Cardiac muscle cell (in vitro differentiated cells and primary cell): Measurements from ENCODE around the gene UBE2F. TPM values are rescaled to one million over a fixed set of nuclear protein-coding genes. Genes with fewer than 3 reads are reported as not detected.
"Not testable (repeated sequence)": the region's sequence is repeated elsewhere in the genome, so short reads cannot be mapped to it uniquely, and the experiment has no call there.

ENCODE experiments used
- DNase-seq, 2 donors: peaks; one replicate each; pipeline versions ENCODE4 v3.0.0 to v3.0.0-alpha.2; 2010 to 2017; ENCODE audit warnings: low read depth in 1 of 2, low spot score in 1 of 2
- H3K27ac ChIP-seq: fragments of 200-600 bp; sonication (generic); 2 replicates; pipeline ENCODE4 v1.5.1; 2016
- H3K27me3 ChIP-seq: fragments of 200-600 bp; sonication (generic); 2 replicates; pipeline ENCODE4 v1.6.0; 2016; ENCODE audit warnings: control low read depth
- H3K36me3 ChIP-seq: fragments of 200-600 bp; sonication (generic); 2 replicates; pipeline ENCODE4 v1.5.1; 2016; ENCODE audit warnings: control low read depth
- H3K4me1 ChIP-seq: fragments of 200-600 bp; sonication (generic); 2 replicates; pipeline ENCODE4 v1.8.1; 2017; ENCODE audit warnings: low read depth, mild to moderate bottlenecking, mixed run types
- H3K4me3 ChIP-seq: fragments of 200-600 bp; sonication (generic); 2 replicates; pipeline ENCODE4 v1.5.1; 2016; ENCODE audit warnings: mild to moderate bottlenecking
- H3K9me3 ChIP-seq: fragments of 200-600 bp; sonication (generic); 2 replicates; pipeline ENCODE4 v1.5.1; 2017; ENCODE audit warnings: low read depth, mild to moderate bottlenecking, control low read depth
- polyA plus RNA-seq: library from polyadenylated mRNA; unstranded; fragments of >200 nt; fragmentation: Nextera tagmentation; extraction: Ambion mirVana; gene quantifications from 2 replicates; pipeline ENCODE4 v1.2.1, GENCODE V29; 2016
- total RNA-seq: library from RNA; depleted of rRNA; stranded (reverse); fragments of >200 nt; gene quantifications from 2 replicates; pipeline ENCODE4 v1.2.3, GENCODE V29; 2016
- TF ChIP-seq, protein P1 (sequence below): IDR thresholded peaks from 2 replicates; pipeline ENCODE4 v1.5.1; 2012; ENCODE audit warnings: low read depth, mild to moderate bottlenecking, low read length

Gene UBE2F
- total and polyA plus RNA-seq, 2 experiments from 2014 or later: 35.1 to 66.2 TPM

DNA sequence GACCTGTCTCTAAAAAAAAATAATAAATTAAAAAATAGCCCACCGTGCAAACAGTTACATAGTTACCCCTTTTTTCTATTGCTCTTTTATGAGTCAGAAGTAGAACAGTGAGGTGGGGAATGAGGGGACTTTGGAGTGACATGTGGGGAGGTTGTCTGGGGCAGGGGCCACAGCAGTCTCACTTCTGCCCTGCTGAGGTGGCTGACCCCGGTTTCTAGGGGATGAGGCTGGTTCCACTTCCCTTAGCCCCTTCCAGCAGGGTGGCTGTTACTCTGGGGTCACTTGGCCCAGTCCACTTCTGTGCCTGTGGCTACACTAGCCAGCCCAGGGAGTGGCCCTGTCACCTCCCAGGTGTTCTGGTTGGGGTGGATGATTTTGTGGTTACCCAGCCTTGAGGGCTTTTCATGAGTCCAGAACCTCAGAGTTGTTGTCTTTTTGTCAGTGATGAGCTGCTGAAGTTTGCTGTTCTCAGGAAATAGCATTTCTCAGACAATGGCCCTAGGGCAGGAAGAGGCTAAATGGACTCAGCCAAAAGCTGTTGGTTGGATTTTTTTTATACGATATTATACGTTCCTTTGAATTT is 66.0 kb downstream of the UBE2F start:
- Histone ChIP-seq H3K9me3 (no peaks in the 10 kb centered on the region), H3K27me3 (no peaks in the 10 kb centered on the region), H3K4me1 (no peaks in the 10 kb centered on the region), H3K4me3 (no peak overlapping the region), H3K36me3 (peaks cover 17% of the 10 kb centered on the region), H3K27ac (no peak overlapping the region)
- TF ChIP-seq, protein P1, sequence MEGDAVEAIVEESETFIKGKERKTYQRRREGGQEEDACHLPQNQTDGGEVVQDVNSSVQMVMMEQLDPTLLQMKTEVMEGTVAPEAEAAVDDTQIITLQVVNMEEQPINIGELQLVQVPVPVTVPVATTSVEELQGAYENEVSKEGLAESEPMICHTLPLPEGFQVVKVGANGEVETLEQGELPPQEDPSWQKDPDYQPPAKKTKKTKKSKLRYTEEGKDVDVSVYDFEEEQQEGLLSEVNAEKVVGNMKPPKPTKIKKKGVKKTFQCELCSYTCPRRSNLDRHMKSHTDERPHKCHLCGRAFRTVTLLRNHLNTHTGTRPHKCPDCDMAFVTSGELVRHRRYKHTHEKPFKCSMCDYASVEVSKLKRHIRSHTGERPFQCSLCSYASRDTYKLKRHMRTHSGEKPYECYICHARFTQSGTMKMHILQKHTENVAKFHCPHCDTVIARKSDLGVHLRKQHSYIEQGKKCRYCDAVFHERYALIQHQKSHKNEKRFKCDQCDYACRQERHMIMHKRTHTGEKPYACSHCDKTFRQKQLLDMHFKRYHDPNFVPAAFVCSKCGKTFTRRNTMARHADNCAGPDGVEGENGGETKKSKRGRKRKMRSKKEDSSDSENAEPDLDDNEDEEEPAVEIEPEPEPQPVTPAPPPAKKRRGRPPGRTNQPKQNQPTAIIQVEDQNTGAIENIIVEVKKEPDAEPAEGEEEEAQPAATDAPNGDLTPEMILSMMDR: no peak
- no peak for DNase-seq

DNA sequence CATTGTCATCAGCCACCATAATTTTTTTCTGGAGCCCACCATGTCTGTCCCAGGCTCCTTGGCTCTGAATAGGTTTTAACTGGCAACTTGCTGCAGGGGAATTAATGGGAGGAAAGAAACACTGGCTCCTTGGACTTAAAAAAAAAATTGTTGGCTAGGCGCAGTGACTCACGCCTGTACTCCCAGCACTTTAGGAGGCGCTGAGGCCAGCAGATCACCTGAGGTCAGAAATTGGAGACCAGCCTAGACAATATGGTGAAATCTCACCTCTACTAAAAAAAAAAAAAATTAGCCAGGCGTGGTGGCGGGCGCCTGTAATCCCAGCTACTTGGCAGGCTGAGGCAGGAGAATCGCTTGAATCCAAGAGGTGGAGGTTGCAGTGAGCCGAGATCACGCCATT is 67.2 kb downstream of the UBE2F start:
- H3K4me1 ChIP-seq, H3K27ac ChIP-seq, H3K9me3 ChIP-seq, H3K4me3 ChIP-seq, H3K27me3 ChIP-seq, DNase-seq: not testable (repeated sequence)
- peaks cover 17% of the 10 kb centered on the region for H3K36me3 ChIP-seq

DNA sequence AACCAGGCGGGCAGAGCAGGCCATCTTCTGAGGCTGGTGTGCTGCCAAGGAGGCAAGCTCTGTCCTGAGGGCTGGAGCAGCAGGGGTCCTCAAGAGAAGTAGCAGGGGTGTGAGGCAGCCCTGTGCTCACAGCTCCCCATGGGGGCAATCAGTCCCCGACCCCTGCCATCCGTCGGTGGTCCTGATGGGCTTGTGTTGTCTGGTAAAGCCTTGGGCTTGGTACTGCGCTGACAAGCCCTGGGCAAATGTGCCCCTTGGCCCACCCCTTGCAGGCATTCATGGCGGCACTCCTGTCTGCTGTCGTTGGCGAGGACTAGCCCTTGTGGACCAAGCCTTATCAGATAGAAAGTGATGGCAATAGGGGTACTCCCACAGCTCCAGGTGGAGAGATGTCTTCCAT is 71.4 kb downstream of the UBE2F start:
- DNase-seq: no peak
- H3K27me3 ChIP-seq: no peaks in the 10 kb centered on the region
- H3K27ac ChIP-seq: no peak overlapping the region
- no peaks in the 10 kb centered on the region for H3K4me1 ChIP-seq
- no peaks in the 10 kb centered on the region for H3K9me3 ChIP-seq
- TF ChIP-seq, protein P1: no peak
- no peak overlapping the region for H3K4me3 ChIP-seq
- peaks cover 12% of the 10 kb centered on the region for H3K36me3 ChIP-seq

DNA sequence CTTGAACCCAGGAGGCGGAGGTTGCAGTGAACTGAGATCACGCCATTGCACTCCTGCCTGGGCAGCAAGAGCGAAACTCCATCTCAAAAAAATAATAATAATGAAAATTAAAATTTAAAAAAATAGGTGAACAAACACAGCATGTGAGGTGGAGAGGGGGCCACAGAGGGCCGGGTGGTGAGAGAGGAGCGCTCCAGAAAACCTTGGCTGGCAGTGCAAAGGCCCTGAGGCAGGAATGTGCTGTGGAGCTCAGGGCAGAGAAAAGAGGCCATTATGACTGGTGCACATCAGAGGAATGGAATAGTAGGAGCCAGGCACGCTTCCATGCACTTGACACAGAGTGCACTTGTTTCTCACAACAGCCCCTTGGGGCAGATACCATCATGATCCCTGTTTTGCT is 72.3 kb downstream of the UBE2F start:
- H3K36me3 ChIP-seq: peaks cover 12% of the 10 kb centered on the region
- TF ChIP-seq, protein P1: no peak

DNA sequence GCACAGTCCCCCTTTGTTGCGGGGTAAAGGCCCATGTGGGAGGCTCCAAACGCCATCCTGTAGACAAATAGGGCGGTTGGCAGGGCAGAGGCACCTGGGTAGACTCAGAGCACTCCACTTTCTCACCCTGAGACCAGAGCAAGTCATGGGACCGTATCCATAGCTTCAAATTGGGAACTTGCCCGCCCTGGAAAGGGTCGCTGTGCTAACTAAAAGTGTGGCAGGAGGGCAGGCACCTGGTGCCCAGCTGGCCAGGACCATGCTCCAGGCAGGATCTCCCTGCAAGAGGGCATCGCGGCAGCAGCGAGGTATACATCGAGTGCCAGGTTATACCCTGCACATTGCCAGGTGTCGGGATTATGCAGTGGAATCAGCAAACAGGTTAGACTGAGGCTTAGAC is 73.2 kb downstream of the UBE2F start:
- Histone ChIP-seq H3K9me3 (no peaks in the 10 kb centered on the region), H3K27me3 (no peaks in the 10 kb centered on the region), H3K36me3 (peaks cover 12% of the 10 kb centered on the region), H3K4me3 (no peak overlapping the region), H3K27ac (no peak overlapping the region), H3K4me1 (no peaks in the 10 kb centered on the region)
- DNase-seq: no peak
- TF ChIP-seq, protein P1: no peak

More for the DNA sequence above, 72.3 kb downstream of the UBE2F start:
- Histone ChIP-seq H3K9me3 (no peaks in the 10 kb centered on the region), H3K27ac (no peak overlapping the region), H3K4me3 (no peak overlapping the region), H3K4me1 (no peaks in the 10 kb centered on the region), H3K27me3 (no peaks in the 10 kb centered on the region)
- no peak for DNase-seq

DNA sequence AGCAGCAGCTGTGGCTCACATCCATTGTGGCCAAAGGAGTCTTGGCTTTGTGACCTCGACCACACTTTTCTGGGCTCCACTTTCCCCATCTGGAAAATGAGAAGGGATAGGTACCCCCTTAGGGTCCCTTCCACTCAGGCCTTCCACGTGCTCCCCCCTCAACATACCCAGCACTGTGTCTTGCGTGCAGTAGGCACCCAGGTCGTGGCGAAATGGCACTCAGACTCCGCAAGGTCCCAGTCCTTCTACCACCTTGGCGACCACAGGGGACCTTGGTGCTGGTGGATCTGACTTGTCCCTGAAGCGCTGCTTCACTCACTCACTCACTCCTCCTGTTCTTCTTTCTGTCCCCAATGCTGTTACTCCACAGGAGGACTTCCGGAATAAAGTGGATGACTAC is 74.1 kb downstream of the UBE2F start:
- Histone ChIP-seq H3K4me1 (no peaks in the 10 kb centered on the region), H3K27me3 (no peaks in the 10 kb centered on the region), H3K27ac (no peak overlapping the region), H3K4me3 (no peak overlapping the region), H3K36me3 (peaks cover 12% of the 10 kb centered on the region), H3K9me3 (no peaks in the 10 kb centered on the region)
- TF ChIP-seq, protein P1: no peak
- DNase-seq: no peak
